ENCODE results near the gene IL20. TPM values are rescaled to one million over a fixed set of nuclear protein-coding genes. Genes with fewer than 3 reads are reported as not detected.

Gene IL20
- polyA plus RNA-seq, 1 donor from 2014 or later, result not detected

GRCh38 chr1:206883160-206883559, 17.7 kb downstream of the IL20 start:
- no peaks in the 10 kb centered on the region for H3K36me3 ChIP-seq (ENCODE audit: insufficient read depth, low read length)
- no peaks in the 10 kb centered on the region for H3K27me3 ChIP-seq (ENCODE audit: insufficient read depth, low read depth, low read length)
- H3K27ac ChIP-seq (ENCODE audit: low read length), result no peak overlapping the region
- no peak overlapping the region for H3K4me3 ChIP-seq (ENCODE audit: low read length)
- no peaks in the 10 kb centered on the region for H4K20me1 ChIP-seq (ENCODE audit: insufficient read depth)
- H3K9me3 ChIP-seq (ENCODE audit: low read length), result no peaks in the 10 kb centered on the region
- no peak overlapping the region for H3K4me2 ChIP-seq (ENCODE audit: low read length)
- TF ChIP-seq EZH2 (IDR thresholded peaks at IDR 0.05; ENCODE audit: borderline replicate concordance, insufficient read depth, low read length, poor library complexity, severe bottlenecking) (no peak), POLR2AphosphoS5 (IDR thresholded peaks at IDR 0.05) (no peak), RAD21 (conservative IDR thresholded peaks at IDR 0.05) (no peak), CTCF (IDR thresholded peaks at IDR 0.05; ENCODE audit: poor library complexity, severe bottlenecking) (no peak), REST (IDR thresholded peaks at IDR 0.05; ENCODE audit: borderline replicate concordance) (no peak)
- H2AFZ ChIP-seq (ENCODE audit: low read depth, low read length), result no peak overlapping the region
- no peaks in the 10 kb centered on the region for H3F3A ChIP-seq (ENCODE audit: insufficient read depth, low read length, poor library complexity, severe bottlenecking)
- H3K9me2 ChIP-seq (ENCODE audit: insufficient read depth, low read length), result no peaks in the 10 kb centered on the region
- no peaks in the 10 kb centered on the region for H3K79me2 ChIP-seq (replicated peaks; ENCODE audit: insufficient read depth, low read length)
- H3K9ac ChIP-seq (ENCODE audit: low read length), result no peak overlapping the region

- Histone ChIP-seq H3K27me3 (ENCODE audit: insufficient read depth, low read depth, low read length) (no peaks in the 10 kb centered on the region), H3K9me3 (ENCODE audit: low read length) (no peaks in the 10 kb centered on the region), H3K36me3 (ENCODE audit: insufficient read depth, low read length) (no peaks in the 10 kb centered on the region), H3K27ac (ENCODE audit: low read length) (no peak overlapping the region), H4K20me1 (ENCODE audit: insufficient read depth) (no peaks in the 10 kb centered on the region), H3K4me3 (ENCODE audit: low read length) (no peak overlapping the region), H3K4me2 (ENCODE audit: low read length) (no peak overlapping the region), H3K79me2 (replicated peaks; ENCODE audit: insufficient read depth, low read length) (no peaks in the 10 kb centered on the region), H3K9me2 (ENCODE audit: insufficient read depth, low read length) (no peaks in the 10 kb centered on the region), H3F3A (ENCODE audit: insufficient read depth, low read length, poor library complexity, severe bottlenecking) (no peaks in the 10 kb centered on the region), H2AFZ (ENCODE audit: low read depth, low read length) (no peak overlapping the region), H3K9ac (ENCODE audit: low read length) (no peak overlapping the region)
- TF ChIP-seq CTCF (IDR thresholded peaks at IDR 0.05; ENCODE audit: poor library complexity, severe bottlenecking), result no peak
- TF ChIP-seq SMC3 (conservative IDR thresholded peaks at IDR 0.05; ENCODE audit: poor library complexity), result no peak
- no peak for TF ChIP-seq REST (IDR thresholded peaks at IDR 0.05; ENCODE audit: borderline replicate concordance)
- no peak for TF ChIP-seq EZH2 (IDR thresholded peaks at IDR 0.05; ENCODE audit: borderline replicate concordance, insufficient read depth, low read length, poor library complexity, severe bottlenecking)
- no peak for TF ChIP-seq TAF1 (IDR thresholded peaks at IDR 0.05; ENCODE audit: low read depth)
- TF ChIP-seq RAD21 (conservative IDR thresholded peaks at IDR 0.05), result no peak
Measured at GRCh38 chr1:206883876-206884275, 18.5 kb downstream of the IL20 start.
